DMS114 treated with DMSO at 0.1 percent for 48 hours (cell line): ENCODE data around the gene FKBP4.
A peak's percentile ranks its signal among the peaks of the same experiment; 100 is the strongest.
"Not testable (repeated sequence)": the region's sequence is repeated elsewhere in the genome, so short reads cannot be mapped to it uniquely, and the experiment has no call there.

ENCODE experiments used
- DNase-seq: peaks from one replicate; lab custom pipeline; 2025; ENCODE audit not compliant: unreplicated experiment; lab: John Stamatoyannopoulos, UW

The FKBP4 gene, protein sequence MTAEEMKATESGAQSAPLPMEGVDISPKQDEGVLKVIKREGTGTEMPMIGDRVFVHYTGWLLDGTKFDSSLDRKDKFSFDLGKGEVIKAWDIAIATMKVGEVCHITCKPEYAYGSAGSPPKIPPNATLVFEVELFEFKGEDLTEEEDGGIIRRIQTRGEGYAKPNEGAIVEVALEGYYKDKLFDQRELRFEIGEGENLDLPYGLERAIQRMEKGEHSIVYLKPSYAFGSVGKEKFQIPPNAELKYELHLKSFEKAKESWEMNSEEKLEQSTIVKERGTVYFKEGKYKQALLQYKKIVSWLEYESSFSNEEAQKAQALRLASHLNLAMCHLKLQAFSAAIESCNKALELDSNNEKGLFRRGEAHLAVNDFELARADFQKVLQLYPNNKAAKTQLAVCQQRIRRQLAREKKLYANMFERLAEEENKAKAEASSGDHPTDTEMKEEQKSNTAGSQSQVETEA

DNA sequence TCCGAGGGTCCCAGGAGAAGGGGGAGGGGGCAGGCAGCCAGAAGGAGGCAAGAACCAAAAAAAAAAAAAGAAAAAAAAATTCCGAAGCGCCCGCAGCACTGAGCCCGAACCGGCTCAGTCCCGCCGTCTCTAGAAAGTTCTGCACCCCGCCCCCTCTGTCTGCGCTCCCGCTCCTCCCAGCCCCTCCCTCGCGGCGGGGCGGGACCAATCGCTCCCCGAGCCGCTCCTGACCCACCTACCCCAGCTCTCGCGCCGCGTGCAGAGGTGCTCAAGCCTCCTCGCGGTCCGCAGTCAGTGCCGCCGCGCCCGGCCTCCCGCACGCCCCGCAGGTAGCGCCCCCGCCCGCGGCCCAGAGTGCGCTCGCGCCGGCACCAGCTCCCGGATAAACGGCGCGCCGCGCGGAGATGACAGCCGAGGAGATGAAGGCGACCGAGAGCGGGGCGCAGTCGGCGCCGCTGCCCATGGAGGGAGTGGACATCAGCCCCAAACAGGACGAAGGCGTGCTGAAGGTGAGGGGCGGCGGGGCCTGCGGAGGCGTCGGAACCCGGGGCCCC lies at the start of gene FKBP4:
Gene FKBP4, plus strand, starts transcription at position 235 of the 554 bp plus-strand sequence. Its CDS starts 170 bp downstream, at position 405.
- DNase-seq, result peak; percentile 83

DNA sequence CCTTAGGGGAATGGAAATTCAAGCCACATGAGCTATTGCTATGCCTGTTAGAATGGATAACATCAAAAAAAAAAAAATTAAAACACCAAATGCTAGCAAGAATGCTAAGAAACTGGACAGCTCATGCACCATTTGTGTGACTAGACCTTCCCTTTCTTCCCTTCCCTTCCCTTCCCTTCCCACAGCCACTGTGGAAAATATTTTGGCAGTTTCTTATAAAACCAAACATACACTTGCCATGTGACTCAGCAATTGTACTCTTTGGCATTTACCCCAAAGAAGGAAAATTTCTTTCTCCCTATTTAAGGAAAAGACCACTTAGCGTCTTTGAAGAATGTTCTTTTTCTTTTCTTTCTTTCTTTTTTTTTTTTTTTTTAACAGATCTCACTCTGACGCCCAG lies 49.1 kb upstream of the FKBP4 start:
- DNase-seq, result no peak

- DNase-seq, result no peak
These were observed 45.2 kb upstream of the FKBP4 start for GRCh38 chr12:2749580-2749979.

- no peak for DNase-seq
These were observed 44.6 kb upstream of the FKBP4 start for GRCh38 chr12:2750185-2750584.

DNA sequence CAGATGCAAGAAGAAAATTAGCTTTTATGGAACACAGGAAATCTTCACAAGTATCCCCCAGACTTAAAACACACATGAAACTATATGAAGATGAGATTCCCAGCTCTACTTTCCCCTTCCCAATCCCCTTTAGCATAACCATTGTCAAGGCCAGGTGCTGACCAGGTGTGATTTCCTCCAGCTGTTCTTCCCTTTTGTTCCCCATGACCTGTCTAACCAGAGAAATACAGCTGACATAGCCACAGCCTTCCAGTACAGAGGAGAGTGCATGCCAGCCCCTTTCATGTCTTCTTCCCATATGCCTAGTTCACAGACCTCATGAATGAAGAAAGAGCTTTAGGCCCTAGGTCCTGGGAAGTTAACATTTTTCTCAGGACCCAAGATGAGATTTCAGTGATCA lies 43.5 kb upstream of the FKBP4 start:
- DNase-seq, result no peak

DNA sequence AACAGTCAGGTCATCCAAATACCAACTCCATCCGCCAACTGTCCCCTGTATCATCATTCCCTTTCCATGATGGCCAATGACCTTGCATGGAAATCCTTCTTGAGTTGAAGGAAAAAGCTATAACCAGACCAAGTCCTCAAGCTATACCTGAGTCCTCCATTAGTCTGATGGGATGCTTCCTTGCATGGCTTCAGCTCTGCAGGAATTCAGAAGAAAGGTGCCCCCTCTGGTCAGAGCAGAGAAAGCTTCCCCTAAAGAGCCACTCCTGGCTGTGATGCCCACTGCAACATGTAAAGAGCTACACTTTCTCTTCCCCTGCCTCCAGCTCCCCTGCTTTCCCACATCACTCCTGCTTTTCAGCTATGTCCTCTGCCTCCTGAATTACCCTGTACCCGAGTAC lies 43.1 kb upstream of the FKBP4 start:
- DNase-seq, result no peak

GRCh38 chr12:2752676-2753371 lies 41.9 kb upstream of the FKBP4 start:
- no peak for DNase-seq

DNA sequence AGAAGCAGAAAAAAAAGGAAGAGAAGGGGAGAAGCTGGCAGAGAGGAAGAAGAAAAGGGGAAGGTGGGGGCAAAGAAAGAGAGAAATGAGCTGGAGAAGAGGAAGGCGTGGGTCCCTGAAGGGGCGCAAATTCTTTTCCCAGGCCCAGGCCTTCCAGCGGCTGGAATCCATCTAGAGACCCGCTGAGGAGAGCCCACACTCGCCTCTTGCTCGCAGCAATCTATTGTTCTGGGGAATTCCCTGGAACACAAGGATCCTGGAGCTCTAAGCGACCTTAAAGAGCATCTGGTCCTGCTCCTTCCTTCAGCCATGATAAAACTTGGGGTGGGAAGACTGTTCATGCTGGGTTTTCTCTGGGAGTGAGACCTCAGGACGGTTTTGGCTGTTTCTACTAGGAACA lies 41.2 kb upstream of the FKBP4 start:
- no peak for DNase-seq

DNA sequence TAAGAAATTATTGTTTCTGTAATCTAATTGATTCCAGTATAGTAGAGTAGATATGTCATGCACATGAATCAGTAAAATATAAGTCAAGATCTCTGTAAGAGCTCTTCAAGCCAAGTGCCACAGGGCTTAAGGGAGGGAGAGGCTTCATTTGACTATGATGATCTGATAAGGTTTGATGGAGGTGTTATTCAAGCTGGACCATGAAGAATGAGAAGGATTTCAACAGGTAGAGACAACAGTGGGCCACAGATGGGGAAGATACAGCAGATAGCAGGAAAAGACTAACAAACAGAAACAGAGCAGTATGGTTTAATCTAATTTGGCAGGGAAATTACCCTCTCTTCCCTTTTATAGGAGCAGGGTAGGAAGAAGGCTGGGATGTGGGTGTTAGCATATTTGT lies 40.6 kb upstream of the FKBP4 start:
- DNase-seq, result no peak

DNA sequence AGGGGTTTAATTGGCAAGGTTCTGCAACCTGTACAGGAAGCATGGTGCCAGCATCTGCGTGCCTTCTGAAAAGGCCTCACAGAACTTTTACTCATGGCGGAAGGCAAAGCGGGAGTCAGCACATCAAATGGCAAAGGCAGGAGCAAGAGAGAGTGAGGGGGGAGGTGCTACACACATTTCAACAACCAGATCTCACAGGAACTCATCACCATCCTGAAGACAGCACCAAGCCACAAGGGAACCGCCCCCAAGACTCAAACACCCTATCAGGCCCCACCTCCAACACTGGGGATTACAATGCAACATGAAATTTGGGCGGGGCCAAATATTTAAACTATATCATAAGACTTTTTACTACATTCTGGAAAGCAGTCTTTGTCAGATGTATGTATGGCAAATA lies 38.0 kb upstream of the FKBP4 start:
- no peak for DNase-seq

DNA sequence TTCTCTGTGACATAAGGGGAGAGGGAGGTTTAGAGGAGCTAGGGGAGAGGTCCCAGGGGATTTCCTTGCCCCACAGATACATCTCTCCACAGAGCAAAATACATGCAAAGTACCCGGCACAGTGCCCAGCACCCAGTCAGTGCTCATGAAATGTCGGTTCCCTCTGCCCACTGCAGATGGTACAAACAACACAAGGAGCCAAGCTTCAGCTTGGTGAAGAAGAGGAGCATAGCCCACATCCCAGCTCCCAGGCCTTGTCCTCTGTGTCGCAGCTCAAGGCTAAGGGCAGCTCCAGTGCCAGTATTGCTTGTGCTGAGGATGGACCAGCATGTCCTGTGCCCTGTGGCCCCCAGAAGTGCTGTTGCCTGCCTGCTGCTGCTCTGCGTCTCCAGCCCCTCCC lies 35.0 kb upstream of the FKBP4 start:
- DNase-seq, result no peak

DNA sequence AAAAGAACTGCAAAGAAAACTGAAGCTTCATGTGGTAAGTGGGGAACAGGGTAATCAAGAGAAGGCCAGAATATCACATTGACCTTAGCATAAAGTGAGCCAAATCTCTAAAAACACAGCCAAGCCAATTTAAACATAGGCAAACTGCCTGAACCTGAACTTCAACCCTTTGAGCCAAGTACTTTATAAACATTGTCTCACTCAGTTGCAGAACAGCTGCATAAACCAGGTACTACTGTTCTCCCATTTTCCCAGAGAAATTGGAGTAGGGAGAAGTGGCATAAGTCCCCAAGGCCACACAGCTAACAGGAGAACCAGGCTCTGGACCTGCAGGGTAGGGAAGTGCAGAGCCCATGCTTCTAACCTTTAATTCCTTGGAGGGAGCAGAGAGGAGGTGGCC lies 30.4 kb upstream of the FKBP4 start:
- DNase-seq, result no peak

GRCh38 chr12:2765052-2765451 lies 29.7 kb upstream of the FKBP4 start:
- no peak for DNase-seq

GRCh38 chr12:2765608-2766007 lies 29.2 kb upstream of the FKBP4 start:
- no peak for DNase-seq

- DNase-seq, result no peak
These were observed 26.4 kb upstream of the FKBP4 start for GRCh38 chr12:2768224-2768961.

DNA sequence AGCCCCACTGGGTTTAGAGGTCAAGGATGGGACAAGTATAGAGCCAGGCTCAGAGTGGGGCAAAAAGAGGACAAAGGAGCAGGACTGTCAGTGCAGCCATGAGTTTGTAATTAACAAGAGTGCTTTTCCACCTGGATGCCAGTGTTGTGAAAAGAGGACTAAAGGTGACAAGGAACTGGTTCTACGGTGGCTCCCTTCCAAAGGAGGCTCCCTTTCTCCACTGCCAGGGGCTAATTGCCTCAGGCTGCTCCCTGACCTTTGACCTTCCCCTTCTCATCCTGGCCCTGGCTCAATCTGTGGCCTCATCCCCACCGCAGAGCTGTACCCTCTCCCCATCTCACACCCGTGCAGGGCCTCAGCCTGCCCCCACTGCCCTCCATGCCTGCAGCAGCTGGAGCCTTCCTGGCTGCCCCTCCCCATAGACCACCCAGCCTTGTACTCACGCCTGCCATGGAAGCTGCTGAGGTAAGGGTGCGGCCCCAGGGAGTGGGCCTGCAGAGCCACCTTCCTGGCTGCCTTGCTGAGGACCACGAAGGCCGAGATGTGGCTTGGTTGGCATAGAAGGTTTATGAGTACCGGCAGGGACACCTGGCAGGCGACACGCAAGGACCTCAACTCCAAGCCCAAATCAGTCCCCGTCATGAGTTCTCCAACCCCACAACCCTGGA lies 24.8 kb upstream of the FKBP4 start:
- DNase-seq, result no peak

- not testable (repeated sequence) for DNase-seq
These were observed 24.2 kb upstream of the FKBP4 start for GRCh38 chr12:2770544-2770943.

DNA sequence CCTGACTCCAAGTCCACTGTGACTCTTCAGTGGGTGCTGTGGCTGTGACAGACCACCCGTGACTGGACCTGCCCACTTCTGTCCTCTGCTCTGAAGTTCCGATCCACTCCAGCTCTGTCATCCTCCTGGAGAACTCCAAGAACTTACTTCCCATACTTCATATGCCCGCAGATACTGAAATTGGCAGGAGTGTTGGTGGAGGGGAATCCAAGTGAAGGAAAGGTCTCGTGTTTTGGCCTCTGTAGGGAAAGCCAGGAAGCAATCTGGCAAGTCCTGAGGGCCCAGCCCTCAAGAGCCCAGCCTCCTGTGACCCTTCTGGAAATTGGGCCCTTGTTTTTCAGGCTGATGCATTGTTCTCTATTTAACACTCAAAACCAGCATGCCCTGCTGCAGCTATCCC lies 22.4 kb upstream of the FKBP4 start:
- DNase-seq, result no peak

DNA sequence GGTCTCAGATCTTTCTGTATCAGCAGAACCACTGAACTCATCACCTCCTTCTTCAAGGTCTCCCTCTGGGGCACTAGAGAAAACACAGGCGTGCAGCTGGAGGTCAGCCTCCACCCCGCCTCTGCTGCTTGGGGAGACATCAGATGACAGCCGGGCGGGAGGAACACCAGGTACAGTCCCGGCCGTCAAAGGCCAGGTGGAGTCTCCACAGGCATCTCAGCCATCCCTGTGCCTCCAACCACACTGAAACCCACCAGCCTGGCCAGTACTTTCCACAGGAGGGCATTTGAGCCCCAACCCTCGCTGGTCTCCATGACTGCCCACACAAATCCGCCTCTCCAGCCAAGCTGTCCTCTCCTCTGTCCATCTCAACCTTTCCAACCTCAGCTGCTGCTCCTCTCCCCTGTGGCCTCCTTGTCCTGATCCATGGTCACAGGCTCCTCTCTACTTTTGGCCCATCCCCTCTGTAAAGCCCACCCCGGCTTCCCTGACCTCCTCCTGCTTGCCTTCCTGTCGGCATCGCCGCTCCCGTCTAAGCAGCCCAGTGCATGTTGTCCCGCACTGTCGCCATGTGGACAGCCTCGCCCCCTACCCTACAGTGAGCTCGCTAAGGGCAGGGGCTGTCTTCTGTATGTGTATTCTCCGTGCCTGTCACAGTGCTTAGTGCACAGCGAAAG lies 21.4 kb upstream of the FKBP4 start:
- no peak for DNase-seq

DNA sequence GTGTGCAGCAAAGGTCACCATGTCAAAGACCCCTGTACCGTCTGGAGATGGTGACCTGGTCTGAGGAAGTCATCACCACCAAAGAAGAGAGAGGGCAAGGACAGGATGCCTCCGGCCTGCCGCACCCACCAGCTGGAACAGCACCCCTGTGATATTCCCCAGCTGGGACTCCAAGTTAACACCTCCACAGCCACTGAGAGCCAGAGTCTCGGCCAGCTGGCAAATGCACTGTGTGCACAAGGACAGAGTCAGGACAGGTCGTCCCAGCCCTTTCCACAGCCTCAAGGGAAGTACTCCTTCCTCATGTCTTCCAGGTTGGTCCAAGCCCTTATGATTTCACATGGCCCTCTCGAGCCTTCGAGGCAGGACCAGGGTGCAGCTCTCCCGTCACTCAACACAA lies 19.3 kb upstream of the FKBP4 start:
- DNase-seq, result no peak
